HG03439 (cell line): ENCODE measurements around the gene CTRB1.
"Not testable (repeated sequence)": the region's sequence is repeated elsewhere in the genome, so short reads cannot be mapped to it uniquely, and the experiment has no call there.

ENCODE experiments used
- ATAC-seq: cut with Tn5 transposase; IDR thresholded peaks from one replicate; pipeline ENCODE4 v1.9.1; 2021; ENCODE audit warnings: mild to moderate bottlenecking, moderate library complexity; ENCODE audit not compliant: unreplicated experiment

CTRB1 gene

GRCh38 chr16:75238132-75238852, 19.5 kb downstream of the CTRB1 start:
- no peak for ATAC-seq

GRCh38 chr16:75238853-75239541, 20.2 kb downstream of the CTRB1 start:
- ATAC-seq: no peak

GRCh38 chr16:75239542-75240122, 20.8 kb downstream of the CTRB1 start:
- no peak for ATAC-seq

DNA sequence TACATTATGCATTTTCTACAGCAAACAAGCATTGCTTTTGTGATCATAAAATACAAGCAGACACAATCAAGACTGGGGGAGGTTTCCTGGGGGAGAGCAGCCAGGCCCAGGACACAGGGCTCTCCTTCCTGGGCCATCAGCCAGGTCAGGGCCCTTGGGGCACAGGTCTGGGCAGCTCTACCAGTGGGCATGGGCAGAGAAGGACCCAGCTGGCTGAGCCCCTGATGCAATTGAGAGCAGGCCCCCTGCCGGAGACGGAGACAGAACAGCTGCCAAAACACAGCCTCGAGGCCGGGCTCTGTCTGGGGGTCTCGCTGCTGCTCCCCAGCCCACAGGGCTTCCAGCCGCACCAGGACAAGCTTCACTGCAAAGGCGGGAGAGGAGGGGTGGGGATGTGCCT, 21.8 kb downstream of the CTRB1 start:
- not testable (repeated sequence) for ATAC-seq

- ATAC-seq: no peak
Observed at GRCh38 chr16:75241412-75241811, 22.6 kb downstream of the CTRB1 start.

- no peak for ATAC-seq
Observed at GRCh38 chr16:75241955-75242354, 23.2 kb downstream of the CTRB1 start.

- not testable (repeated sequence) for ATAC-seq
Observed at GRCh38 chr16:75242436-75243078, 23.8 kb downstream of the CTRB1 start.

DNA sequence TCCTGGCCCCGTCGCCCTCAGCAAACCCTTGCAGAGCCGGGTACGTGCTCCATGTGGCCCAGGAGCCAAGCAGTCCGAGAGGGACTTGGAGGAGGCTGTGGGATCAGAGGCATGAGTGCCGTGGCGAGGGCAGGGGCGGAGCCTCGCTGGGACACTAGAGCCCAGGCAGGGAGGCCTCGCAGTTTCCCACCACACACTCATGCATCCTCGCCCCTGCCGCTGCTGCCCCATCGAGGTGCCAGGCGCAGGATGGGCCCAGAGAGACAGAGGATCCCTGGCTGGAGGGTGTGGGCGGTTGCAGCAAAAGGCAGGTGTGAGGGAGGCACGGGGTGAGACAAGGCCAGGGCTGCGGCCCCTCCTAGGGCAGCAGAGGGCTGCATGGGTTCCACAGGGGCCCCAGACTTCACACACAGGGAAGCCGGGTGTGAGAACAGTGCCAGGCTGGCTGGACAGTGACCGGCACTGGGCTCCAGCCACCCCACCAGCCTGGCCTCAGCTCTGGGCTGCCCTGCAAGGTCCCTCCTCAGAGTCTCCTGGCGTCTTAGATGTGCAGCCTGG, 25.0 kb downstream of the CTRB1 start:
- ATAC-seq: no peak

DNA sequence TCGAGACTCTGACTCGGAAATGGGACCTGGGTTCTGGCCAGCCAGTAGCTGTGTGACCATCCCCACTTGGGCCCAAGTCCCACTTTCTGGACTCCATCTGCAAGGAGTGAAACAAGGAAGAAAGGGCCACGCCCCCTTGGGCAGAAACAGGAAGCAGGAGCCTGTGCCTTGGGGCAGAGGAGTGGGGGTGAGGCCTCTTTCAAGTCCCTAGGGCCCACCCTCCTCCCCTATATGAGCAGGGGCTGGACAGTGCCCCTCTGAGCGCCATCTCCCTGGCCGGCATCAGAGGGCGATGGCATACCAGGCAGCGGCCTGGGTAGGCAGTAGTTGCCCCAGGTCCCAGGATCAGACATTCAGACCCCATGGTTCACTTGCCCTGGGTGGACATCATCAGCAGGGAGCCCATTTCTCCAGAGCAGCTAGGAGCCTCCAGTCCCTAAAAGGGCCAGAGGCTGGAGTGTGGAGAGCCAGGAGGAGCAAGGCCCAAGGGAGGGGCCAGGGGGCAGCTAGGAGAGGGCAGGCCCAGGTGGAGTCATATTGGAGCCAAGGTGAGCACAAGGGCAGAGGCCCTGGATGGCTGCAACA, 25.5 kb downstream of the CTRB1 start:
- ATAC-seq: no peak

DNA sequence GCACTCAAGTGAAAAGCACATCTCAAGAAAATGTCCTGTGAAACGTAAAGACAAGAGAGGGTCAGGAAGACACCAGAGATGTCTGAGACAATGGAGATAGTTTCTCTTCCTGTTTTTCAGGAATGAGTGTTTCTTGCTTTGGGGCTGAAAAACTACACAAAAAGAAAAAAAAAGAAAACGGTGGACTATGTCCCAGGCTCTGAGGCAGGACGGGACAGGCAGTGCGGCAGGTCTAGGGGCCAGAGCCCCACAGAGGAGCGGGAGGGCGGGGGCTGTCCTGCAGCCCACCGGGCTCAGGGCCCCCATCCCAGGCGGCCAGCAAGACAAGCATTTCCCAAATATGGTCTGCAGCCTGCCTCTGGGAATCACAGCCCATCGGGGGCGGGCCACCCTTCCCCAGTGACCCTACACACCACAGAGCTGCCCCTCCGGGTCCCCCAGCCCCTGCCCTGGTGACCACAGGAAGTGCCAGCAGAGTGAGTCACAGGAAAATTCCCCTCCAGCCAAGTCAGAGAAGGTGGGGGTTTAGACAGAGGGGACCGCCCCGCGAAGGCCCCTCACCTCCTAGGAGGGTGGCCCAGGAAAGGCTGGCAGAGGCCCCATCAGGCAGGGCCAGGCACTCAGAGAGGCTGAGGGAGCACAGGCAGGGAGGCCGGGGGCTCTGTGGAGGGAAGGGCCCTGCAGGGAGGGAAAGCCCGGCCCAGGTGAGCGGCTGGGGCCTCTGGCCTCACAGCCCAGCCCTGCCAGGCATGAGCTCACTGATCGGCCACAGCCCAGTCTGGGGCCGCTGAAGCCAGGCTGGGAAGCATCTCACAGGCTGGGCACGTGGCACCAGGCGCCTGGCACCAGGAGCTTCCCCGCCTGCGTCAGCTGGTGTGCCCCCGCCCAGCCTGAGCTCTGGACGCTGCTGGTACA, 26.3 kb downstream of the CTRB1 start:
- no peak for ATAC-seq

GRCh38 chr16:75246504-75247205, 27.9 kb downstream of the CTRB1 start:
- ATAC-seq: no peak

DNA sequence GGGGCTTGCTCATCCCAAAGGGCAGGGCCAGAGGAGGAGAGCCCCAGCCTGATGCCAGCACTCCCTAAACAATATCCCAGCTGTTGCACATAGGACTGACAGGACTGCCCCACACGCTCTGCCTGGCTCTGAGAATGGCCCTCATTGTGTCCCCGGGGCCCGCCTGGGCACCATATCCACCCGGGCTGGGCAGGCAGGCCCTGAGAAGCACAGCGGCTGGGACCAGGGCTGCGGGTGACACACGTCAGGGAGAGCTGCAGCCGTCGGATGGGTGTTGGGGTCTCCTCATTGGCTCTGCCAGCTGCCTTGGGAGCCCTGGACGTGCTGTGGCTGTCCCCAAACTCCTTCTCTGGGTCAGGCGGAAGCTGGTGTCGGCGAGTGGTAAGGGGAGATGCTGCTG, 28.5 kb downstream of the CTRB1 start:
- ATAC-seq: no peak

DNA sequence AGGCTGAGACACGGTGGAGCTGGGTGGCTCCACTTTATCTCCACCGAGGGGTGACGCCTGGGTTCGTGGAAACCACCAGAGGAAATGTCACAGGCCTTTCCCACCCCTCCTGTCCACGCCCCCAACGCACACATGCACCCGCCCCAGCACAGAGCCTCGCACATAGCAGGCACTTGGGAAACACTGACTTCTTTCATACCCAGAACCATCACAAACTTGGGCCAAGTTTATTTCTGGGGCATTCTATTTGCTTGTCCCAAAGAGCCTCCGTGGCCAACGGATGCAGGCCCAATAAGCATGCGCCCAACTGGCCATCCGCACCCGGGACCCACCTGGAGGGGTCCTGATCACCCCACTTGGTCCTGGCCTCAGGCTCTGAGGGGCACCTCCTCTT, 29.4 kb downstream of the CTRB1 start:
- no peak for ATAC-seq

DNA sequence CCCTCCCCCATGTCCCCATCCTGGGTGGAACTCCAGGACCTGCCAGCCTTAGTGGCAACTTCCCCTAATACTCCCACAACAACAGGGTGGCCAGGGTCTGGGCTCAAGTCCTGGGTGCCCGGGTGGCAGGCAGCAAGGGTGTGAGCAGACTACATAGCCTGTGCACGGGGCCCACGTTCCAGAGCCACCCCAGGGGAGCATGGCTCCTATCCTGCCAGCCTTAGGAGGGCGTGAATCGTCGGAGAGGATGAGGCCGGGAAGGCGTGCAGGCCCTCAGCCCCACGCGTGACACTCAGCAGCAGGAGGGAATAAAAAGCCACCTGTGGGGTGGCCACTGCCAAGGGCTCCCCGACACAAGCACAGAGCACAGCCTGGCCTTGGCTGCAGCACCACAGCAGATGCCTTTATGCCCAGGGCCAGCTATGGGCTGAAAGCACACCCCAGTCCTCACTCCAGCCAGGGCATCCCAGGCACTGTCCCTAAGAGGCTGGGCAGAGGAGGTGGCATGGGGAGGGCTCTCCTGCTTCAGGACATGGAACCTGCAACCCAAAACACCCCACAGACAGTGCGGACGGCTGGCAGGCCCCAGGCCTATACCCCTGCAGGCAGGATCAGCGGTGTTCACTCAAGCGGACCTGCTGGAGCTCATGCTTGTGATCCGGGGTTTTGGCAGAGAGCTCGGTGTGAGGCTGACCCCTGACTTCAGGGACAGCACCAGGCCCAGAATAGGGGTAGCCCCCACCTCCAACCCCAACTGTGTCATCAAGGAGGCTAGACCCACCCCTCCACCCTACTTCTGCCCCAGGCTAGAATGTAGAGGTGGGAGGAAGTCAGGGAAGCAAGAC, 30.0 kb downstream of the CTRB1 start:
- ATAC-seq: no peak

DNA sequence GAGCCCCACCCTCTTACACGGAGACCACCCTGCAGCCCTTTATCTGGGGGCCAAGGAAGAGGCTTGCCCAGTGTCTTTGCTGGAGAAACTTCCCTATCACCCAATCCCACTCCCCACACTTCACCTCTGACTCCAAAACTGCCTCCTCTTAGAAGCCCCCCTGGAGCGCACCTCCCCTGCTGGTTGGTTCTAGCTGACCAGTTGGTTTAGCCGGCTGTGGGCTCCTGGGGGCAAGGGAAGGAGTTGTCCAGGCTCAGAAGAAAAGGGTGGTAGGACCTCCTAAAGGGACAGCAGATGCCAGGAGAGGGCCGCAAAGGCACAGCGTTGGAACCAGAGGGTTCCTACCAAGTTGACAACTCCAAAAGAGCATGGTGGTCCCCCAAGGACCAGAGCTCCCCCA, 30.7 kb downstream of the CTRB1 start:
- ATAC-seq: no peak

GRCh38 chr16:75250089-75250808, 31.5 kb downstream of the CTRB1 start:
- ATAC-seq: no peak

GRCh38 chr16:75250809-75251279, 32.1 kb downstream of the CTRB1 start:
- ATAC-seq: no peak
